Lung (tissue), 12 donors: ENCODE results near the gene CXCL8. TPM values are rescaled to one million over a fixed set of nuclear protein-coding genes. Genes with fewer than 3 reads are reported as not detected.

ENCODE experiments used
- ATAC-seq: fragments of 200-7000 bp; cut with Tn5 transposase; one replicate; pipeline ENCODE4 v1.9.1; 2020; ENCODE audit warnings: moderate number of reproducible peaks; ENCODE audit not compliant: insufficient read depth, low FRiP score
- DNase-seq, 3 donors: peaks; one replicate each; pipeline ENCODE4 v3.0.0-alpha.2; 2013 to 2017
- H3K27ac ChIP-seq, 2 donors: one replicate each; pipeline ENCODE4 v1.5.1; 2013; ENCODE audit warnings: mild to moderate bottlenecking in 2 of 2, moderate library complexity in 2 of 2, control low read depth in 1 of 2, inconsistent platforms in 1 of 2, low read depth in 1 of 2, low read length in 1 of 2
- H3K27me3 ChIP-seq, 3 donors: one replicate each; pipeline ENCODE4 v1.5.1; 2013; ENCODE audit warnings: low read length in 2 of 3; ENCODE audit not compliant: control insufficient read depth in 3 of 3, insufficient read depth in 3 of 3
- H3K36me3 ChIP-seq, 4 donors: one replicate each; pipeline ENCODE4 v1.5.1; 2013; ENCODE audit warnings: low read length in 4 of 4, mild to moderate bottlenecking in 1 of 4, moderate library complexity in 1 of 4; ENCODE audit not compliant: control insufficient read depth in 4 of 4, insufficient read depth in 4 of 4
- H3K4me1 ChIP-seq, 5 donors: one replicate each; pipeline ENCODE4 v1.5.1; 2013; ENCODE audit warnings: low read length in 5 of 5, mild to moderate bottlenecking in 2 of 5, moderate library complexity in 1 of 5; ENCODE audit not compliant: control insufficient read depth in 5 of 5, insufficient read depth in 5 of 5
- H3K4me3 ChIP-seq: one replicate; pipeline ENCODE4 v1.5.1; 2013; ENCODE audit warnings: mild to moderate bottlenecking, control low read depth, moderate library complexity
- H3K9ac ChIP-seq, 2 donors: one replicate each; pipeline ENCODE4 v1.5.1; 2013; ENCODE audit warnings: low read length in 2 of 2, control low read depth in 1 of 2; ENCODE audit not compliant: insufficient read depth in 1 of 2
- H3K9me3 ChIP-seq, 4 donors: one replicate each; pipeline ENCODE4 v1.5.1; 2013; ENCODE audit warnings: low read length in 3 of 4, mild to moderate bottlenecking in 1 of 4, moderate library complexity in 1 of 4; ENCODE audit not compliant: control insufficient read depth in 4 of 4, insufficient read depth in 3 of 4
- CTCF ChIP-seq: IDR thresholded peaks from 2 replicates; pipeline ENCODE4 v1.5.1; 2012; ENCODE audit warnings: mild to moderate bottlenecking; ENCODE audit errors: control extremely low read depth, extremely low read depth
- WGBS, 2 donors: extraction: QIAGEN DNeasy Blood & Tissue Kit; methylation state at CpG; one replicate each; pipeline ENCODE4 v1.1.7; 2013; 5-methylcytosine and 5-hydroxymethylcytosine counted together
- polyA plus RNA-seq, 2 donors: library from polyadenylated mRNA; stranded (reverse); fragments of 200-250 nt; gene quantifications; one replicate each; pipeline ENCODE4 v1.2.1, GENCODE V29; 2013
- total RNA-seq, 2 donors: library from RNA; depleted of rRNA in 1 of 2; stranded (reverse); fragments of >200 nt in 1 of 2; gene quantifications; one replicate each; pipeline ENCODE4 v1.2.1, GENCODE V29; 2014 to 2021
- donor health status: control.
- donor health status: control.
- donor health status: Bipolar disorder and iron deficiency.
- donor health status: healthy.
- donor health status: DM: yes; HTN: yes; CAD: no.

CXCL8 gene
- total and polyA plus RNA-seq, 4 donors, result 33.8 to 501 (median 68.9) TPM

GRCh38 chr4:73707918-73708577 lies 32.3 kb upstream of the CXCL8 start:
- Histone ChIP-seq H3K27me3 (no peaks in the 10 kb centered on the region), H3K36me3 (no peaks in the 10 kb centered on the region), H3K4me3 (no peak overlapping the region), H3K27ac (peak overlapping the region in 1 of 2 donors; percentile 50), H3K9ac (no peak overlapping the region), H3K4me1 (peaks cover 0 to 14% (median 4%) of the 10 kb centered on the region in 5 donors), H3K9me3 (no peaks in the 10 kb centered on the region)
- WGBS, 2 donors, result 25 to 29% methylated on average over 7 of the region's 7 CpGs
- ATAC-seq (peak; percentile 56), DNase-seq (peak in 1 of 3 donors; percentile 52)
- TF ChIP-seq CTCF, result no peak

- 20 to 40% methylated on average over 2 of the region's 2 CpGs for WGBS, 2 donors
- H3K36me3 ChIP-seq, result no peaks in the 10 kb centered on the region
- peaks cover 0 to 11% (median 4%) of the 10 kb centered on the region in 5 donors for H3K4me1 ChIP-seq
- no peak for TF ChIP-seq CTCF
- H3K9me3 ChIP-seq, result no peaks in the 10 kb centered on the region
- ATAC-seq (no peak), DNase-seq (no peak)
- no peak overlapping the region for H3K9ac ChIP-seq
- no peak overlapping the region for H3K27ac ChIP-seq
- H3K4me3 ChIP-seq, result no peak overlapping the region
- no peaks in the 10 kb centered on the region for H3K27me3 ChIP-seq
Observed at GRCh38 chr4:73709451-73710033, 30.8 kb upstream of the CXCL8 start.

- Histone ChIP-seq H3K9me3 (no peaks in the 10 kb centered on the region), H3K27ac (no peak overlapping the region), H3K4me1 (peaks cover 0 to 11% (median under 1%) of the 10 kb centered on the region in 5 donors), H3K27me3 (no peaks in the 10 kb centered on the region), H3K4me3 (no peak overlapping the region), H3K36me3 (no peaks in the 10 kb centered on the region), H3K9ac (no peak overlapping the region)
- 77 to 91% methylated on average over 3 of the region's 3 CpGs for WGBS, 2 donors
- no peak for ATAC-seq
- no peak for DNase-seq
- TF ChIP-seq CTCF, result no peak
Observed at GRCh38 chr4:73710094-73710493, 30.3 kb upstream of the CXCL8 start.
